HepG2 (cell line): Measurements from ENCODE around the gene DTX4. TPM values are rescaled to one million over a fixed set of nuclear protein-coding genes. Genes with fewer than 3 reads are reported as not detected.

Experiments used
- ATAC-seq: fragments of 200-7000 bp; cut with Tn5 transposase; 3 replicates; pipeline ENCODE4 v1.9.1; 2020; ENCODE audit warnings: mild to moderate bottlenecking, moderate library complexity
- BruUV-seq: library from RNA; stranded (reverse); fragments of 400-500 nt; replicated peaks from 2 replicates; lab custom pipeline; 2021; lab: Mats Ljungman, UMichigan
- CTCF ChIA-PET: fragments of 300-600 bp; formaldehyde crosslinking; extraction: SDS; loops from one replicate; lab custom pipeline; 2021; ENCODE audit warnings: low total read pairs, inconsistent platforms, low intra/inter-chr PET ratio; lab: Yijun Ruan, JAX
- POLR2A ChIA-PET: fragments of 350-600 bp; sonication (Branson Sonifier 250); formaldehyde crosslinking; loops from one replicate; lab custom pipeline; 2020; ENCODE audit warnings: antibody characterized with exemption, inconsistent platforms; lab: Yijun Ruan, JAX
- DNase-seq: peaks from one replicate; pipeline ENCODE4 v3.0.0-alpha.2; 2015; ENCODE audit warnings: low spot score
- FAIRE-seq: peaks from 3 replicates; lab custom pipeline; 2011; peaks lifted over from hg19 to GRCh38; lab: Jason Lieb, UNC
- H2AFZ ChIP-seq: one replicate; pipeline ENCODE4 v1.6.1; 2011; ENCODE audit warnings: low read length, inconsistent platforms
- H3K27ac ChIP-seq: fragments of 300-600 bp; 3 replicates; pipeline ENCODE4 v1.8.0; 2011; ENCODE audit warnings: mixed run types, mild to moderate bottlenecking, mixed read lengths, low read length, inconsistent platforms; ENCODE audit not compliant: insufficient read depth; ENCODE audit errors: extremely low read length
- H3K27me3 ChIP-seq, 2 experiments: fragments of 200-600 bp in 1 of 2; 2 replicates in 1 of 2; 3 replicates in 1 of 2; pipeline versions ENCODE4 v1.6.0 to v1.8.0; 2011; ENCODE audit warnings: low read length in 2 of 2, mild to moderate bottlenecking in 2 of 2, moderate library complexity in 2 of 2, inconsistent platforms in 1 of 2; ENCODE audit not compliant: insufficient read depth in 2 of 2, control insufficient read depth in 1 of 2
- H3K36me3 ChIP-seq, 2 experiments: fragments of 200-600 bp in 1 of 2; replicated peaks in 1 of 2; 2 replicates in 1 of 2; 3 replicates in 1 of 2; pipeline versions ENCODE4 v1.5.1 to v1.8.0; 2011; ENCODE audit warnings: low read length in 2 of 2, inconsistent platforms in 1 of 2; ENCODE audit not compliant: insufficient read depth in 2 of 2, control insufficient read depth in 1 of 2
- H3K4me1 ChIP-seq: 2 replicates; pipeline ENCODE4 v1.5.1; 2012; ENCODE audit warnings: low read length, inconsistent platforms; ENCODE audit not compliant: insufficient read depth
- H3K4me2 ChIP-seq: 2 replicates; pipeline ENCODE4 v1.6.0; 2011; ENCODE audit warnings: low read depth, low read length, inconsistent platforms
- H3K4me3 ChIP-seq, 3 experiments: fragments of 200-600 bp in 1 of 3; sonication (generic), shearing (Covaris generic) in 1 of 3; replicated peaks in 1 of 3; 2 replicates each; pipeline ENCODE4 v1.5.1; 2011 to 2016; ENCODE audit warnings: low read length in 3 of 3, inconsistent platforms in 2 of 3, low read depth in 2 of 3, mild to moderate bottlenecking in 2 of 3, control low read depth in 1 of 3, mixed read lengths in 1 of 3; ENCODE audit not compliant: insufficient read depth in 1 of 3
- H3K79me2 ChIP-seq: one replicate; pipeline ENCODE4 v1.6.1; 2011; ENCODE audit warnings: low read length, inconsistent platforms; ENCODE audit not compliant: insufficient read depth
- H3K9ac ChIP-seq: 2 replicates; pipeline ENCODE4 v1.6.0; 2011; ENCODE audit warnings: mild to moderate bottlenecking, low read depth, low read length, inconsistent platforms; ENCODE audit not compliant: insufficient read depth
- H3K9me3 ChIP-seq: 2 replicates; pipeline ENCODE4 v1.5.1; 2012; ENCODE audit warnings: mild to moderate bottlenecking, low read length
- H4K20me1 ChIP-seq: 2 replicates; pipeline ENCODE4 v1.6.0; 2011; ENCODE audit warnings: inconsistent platforms, mild to moderate bottlenecking, low read length, moderate library complexity; ENCODE audit not compliant: insufficient read depth
- CEBPB ChIP-seq: IDR thresholded peaks from 2 replicates; pipeline ENCODE4 v1.6.1; 2011; ENCODE audit warnings: low read depth, low read length, improper control_type of control experiment, borderline replicate concordance
- CEBPG ChIP-seq: IDR thresholded peaks from 2 replicates; pipeline ENCODE4 v1.6.1; 2016
- EHMT2 ChIP-seq: fragments of 200-600 bp; sonication (generic); IDR thresholded peaks from 2 replicates; pipeline ENCODE4 v1.7.0; 2017; ENCODE audit warnings: antibody characterized with exemption, low read depth, low read length, borderline replicate concordance
- FOXK2 ChIP-seq: fragments of 450-650 bp; IDR thresholded peaks from 2 replicates; pipeline ENCODE4 v1.6.1; 2016
- HNRNPL ChIP-seq: fragments of 200-400 bp; formaldehyde crosslinking; IDR thresholded peaks from 2 replicates; pipeline ENCODE4 v1.6.1; 2017; ENCODE audit warnings: mild to moderate bottlenecking, low read depth, low read length
- NPAS2 ChIP-seq: sonication (generic); formaldehyde crosslinking; IDR thresholded peaks from 2 replicates; pipeline ENCODE4 v1.8.0; 2022; ENCODE audit warnings: mild to moderate bottlenecking, missing genetic modification reagents, borderline replicate concordance
- SRSF4 ChIP-seq: fragments of 200-400 bp; formaldehyde crosslinking; IDR thresholded peaks from one replicate; pipeline ENCODE4 v1.6.1; 2018; ENCODE audit warnings: mild to moderate bottlenecking, low read depth, low read length, moderate library complexity; ENCODE audit not compliant: poor library complexity, severe bottlenecking
- SUZ12 ChIP-seq: fragments of 150-350 bp; IDR thresholded peaks from 2 replicates; pipeline ENCODE4 v1.6.1; 2014; ENCODE audit warnings: low read depth, low read length
- TMF1 ChIP-seq: sonication (generic); formaldehyde crosslinking; IDR thresholded peaks from 2 replicates; pipeline ENCODE4 v1.8.1; 2022; ENCODE audit warnings: low read depth, missing genetic modification reagents
- ZNF747 ChIP-seq: sonication (generic); formaldehyde crosslinking; IDR thresholded peaks from 2 replicates; pipeline ENCODE4 v1.8.1; 2023; ENCODE audit warnings: missing genetic modification reagents, mild to moderate bottlenecking, borderline replicate concordance
- WGBS: methylation state at CpG from one replicate; pipeline ENCODE4 v1.1.6; 2017; ENCODE audit warnings: low lambda C conversion rate; 5-methylcytosine and 5-hydroxymethylcytosine counted together
- in situ Hi-C: cut with HindIII; loops from 2 replicates; pipeline ENCODE4 v1.10.0; 2017; ENCODE audit warnings: low pct_unique_long_range_greater_than_20kb; ENCODE audit not compliant: extremely low pct_ligation_motif_present
- intact Hi-C: fragments of 100-400 bp; cut with micrococcal nuclease; formaldehyde crosslinking; loops from one replicate; pipeline ENCODE4 v1.10.0; 2022; ENCODE audit not compliant: unreplicated experiment
- polyA plus RNA-seq, 8 experiments: library from polyadenylated mRNA; depleted of rRNA in 3 of 8; stranded (reverse) in 7 of 8; unstranded in 1 of 8; fragments of >200 nt; fragmentation: Illumina TruSeq in 4 of 8; extraction: Trizol in 4 of 8; gene quantifications; 2 replicates each; pipeline versions ENCODE4 v1.2.1 to v1.2.3, GENCODE V29; 2011 to 2016; ENCODE audit warnings: low read depth in 4 of 8, missing spikeins in 1 of 8, mixed read lengths in 1 of 8; ENCODE audit not compliant: insufficient read depth in 1 of 8
- total RNA-seq, 5 experiments: library from RNA; depleted of rRNA; stranded (reverse); fragments of >200 nt; fragmentation: Illumina TruSeq; extraction: Trizol; gene quantifications; 2 replicates each; pipeline ENCODE4 v1.2.3, GENCODE V29; 2016; ENCODE audit warnings: low read depth in 1 of 5
- TF ChIP-seq, protein P1 (sequence below): IDR thresholded peaks from 2 replicates; pipeline ENCODE4 v1.6.1; 2018; ENCODE audit warnings: missing genetic modification reagents
- TF ChIP-seq, protein P2 (sequence below): sonication (generic); formaldehyde crosslinking; IDR thresholded peaks from 2 replicates; pipeline ENCODE4 v1.5.0; 2020; ENCODE audit warnings: mild to moderate bottlenecking, missing genetic modification reagents
- TF ChIP-seq, protein P3 (sequence below): sonication (generic); formaldehyde crosslinking; IDR thresholded peaks from 2 replicates; pipeline ENCODE4 v1.8.0; 2022; ENCODE audit warnings: missing genetic modification reagents, mild to moderate bottlenecking, borderline replicate concordance
- TF ChIP-seq, protein P4 (sequence below): sonication (generic); formaldehyde crosslinking; IDR thresholded peaks from 2 replicates; pipeline ENCODE4 v1.5.0; 2020; ENCODE audit warnings: missing genetic modification reagents

The DTX4 gene
- total and polyA plus RNA-seq, 2 of the 13 experiments (the other 11 are each of a cell fraction or from before 2014, with no cell fraction given), result 0.67 to 5.6 TPM

DNA sequence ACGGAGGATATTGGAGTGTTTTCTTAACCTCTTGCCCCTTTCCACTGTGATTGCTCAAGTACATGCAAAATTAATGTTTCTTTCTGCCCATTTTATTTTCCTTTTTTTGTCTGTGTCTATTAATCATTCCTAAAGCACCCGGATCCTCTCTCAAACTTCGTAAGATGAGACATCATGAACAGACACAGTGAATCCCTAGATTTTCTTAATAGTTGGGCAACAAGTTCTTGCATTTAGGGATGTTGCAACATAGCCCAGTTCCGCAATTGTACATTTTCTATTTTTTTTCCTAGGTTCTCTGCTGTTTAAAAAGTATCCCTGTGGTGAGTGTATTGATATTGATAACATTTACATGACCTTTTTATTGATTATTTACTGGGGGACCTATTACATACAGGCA is 26.4 kb upstream of the DTX4 start:
- H3K4me3 ChIP-seq, result no peak overlapping the region
- no peak for ATAC-seq
- no peaks in the 10 kb centered on the region for H3K79me2 ChIP-seq
- H3K4me1 ChIP-seq, result peaks cover 50% of the 10 kb centered on the region
- in situ Hi-C loops, result no loop called here
- H3K27ac ChIP-seq, result no peak overlapping the region
- no peaks in the 10 kb centered on the region for H3K27me3 ChIP-seq
- no peak for FAIRE-seq
- ChIA-PET POLR2A (no interaction called here), CTCF (no interaction called here)
- no peak for DNase-seq
- H3K9me3 ChIP-seq, result no peaks in the 10 kb centered on the region
- BruUV-seq, result no TSS peak
- no peak overlapping the region for H3K4me2 ChIP-seq
- H4K20me1 ChIP-seq, result no peaks in the 10 kb centered on the region
- no peak overlapping the region for H3K9ac ChIP-seq
- TF ChIP-seq CEBPB (peak; percentile 83), FOXK2 (no peak), CEBPG (CRISPR knock-in tag) (peak; percentile 56; the same call in 1 of the 2 replicates), EHMT2 (no peak), TMF1 (CRISPR knock-in tag) (no peak)
- TF ChIP-seq, protein P1, sequence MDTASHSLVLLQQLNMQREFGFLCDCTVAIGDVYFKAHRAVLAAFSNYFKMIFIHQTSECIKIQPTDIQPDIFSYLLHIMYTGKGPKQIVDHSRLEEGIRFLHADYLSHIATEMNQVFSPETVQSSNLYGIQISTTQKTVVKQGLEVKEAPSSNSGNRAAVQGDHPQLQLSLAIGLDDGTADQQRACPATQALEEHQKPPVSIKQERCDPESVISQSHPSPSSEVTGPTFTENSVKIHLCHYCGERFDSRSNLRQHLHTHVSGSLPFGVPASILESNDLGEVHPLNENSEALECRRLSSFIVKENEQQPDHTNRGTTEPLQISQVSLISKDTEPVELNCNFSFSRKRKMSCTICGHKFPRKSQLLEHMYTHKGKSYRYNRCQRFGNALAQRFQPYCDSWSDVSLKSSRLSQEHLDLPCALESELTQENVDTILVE, result no peak
- intact Hi-C loops, result loop anchor here (10.0 kb wide), 1 partner anchor 59 kb away; no protein-coding TSS in a partner anchor
- H2AFZ ChIP-seq, result no peak overlapping the region
- no peaks in the 10 kb centered on the region for H3K36me3 ChIP-seq
- 71% methylated on average over 4 of the region's 4 CpGs for WGBS

GRCh38 chr11:59151761-59152160 is 20.2 kb upstream of the DTX4 start:
- Histone ChIP-seq H2AFZ (no peak overlapping the region), H3K79me2 (no peaks in the 10 kb centered on the region), H3K4me2 (no peak overlapping the region), H3K36me3 (no peaks in the 10 kb centered on the region), H3K27ac (no peak overlapping the region), H3K4me1 (peaks cover 8% of the 10 kb centered on the region; the same call in 1 of the 2 replicates), H4K20me1 (no peaks in the 10 kb centered on the region), H3K9me3 (no peaks in the 10 kb centered on the region), H3K4me3 (no peak overlapping the region), H3K9ac (no peak overlapping the region), H3K27me3 (no peaks in the 10 kb centered on the region)
- ChIA-PET POLR2A (no interaction called here), CTCF (no interaction called here)
- in situ Hi-C loops (no loop called here), intact Hi-C loops (no loop called here)
- ATAC-seq (no peak), DNase-seq (no peak), FAIRE-seq (no peak)
- WGBS, result 100% methylated on average over 1 of the region's 1 CpG
- BruUV-seq, result no TSS peak
- TF ChIP-seq, protein P2, sequence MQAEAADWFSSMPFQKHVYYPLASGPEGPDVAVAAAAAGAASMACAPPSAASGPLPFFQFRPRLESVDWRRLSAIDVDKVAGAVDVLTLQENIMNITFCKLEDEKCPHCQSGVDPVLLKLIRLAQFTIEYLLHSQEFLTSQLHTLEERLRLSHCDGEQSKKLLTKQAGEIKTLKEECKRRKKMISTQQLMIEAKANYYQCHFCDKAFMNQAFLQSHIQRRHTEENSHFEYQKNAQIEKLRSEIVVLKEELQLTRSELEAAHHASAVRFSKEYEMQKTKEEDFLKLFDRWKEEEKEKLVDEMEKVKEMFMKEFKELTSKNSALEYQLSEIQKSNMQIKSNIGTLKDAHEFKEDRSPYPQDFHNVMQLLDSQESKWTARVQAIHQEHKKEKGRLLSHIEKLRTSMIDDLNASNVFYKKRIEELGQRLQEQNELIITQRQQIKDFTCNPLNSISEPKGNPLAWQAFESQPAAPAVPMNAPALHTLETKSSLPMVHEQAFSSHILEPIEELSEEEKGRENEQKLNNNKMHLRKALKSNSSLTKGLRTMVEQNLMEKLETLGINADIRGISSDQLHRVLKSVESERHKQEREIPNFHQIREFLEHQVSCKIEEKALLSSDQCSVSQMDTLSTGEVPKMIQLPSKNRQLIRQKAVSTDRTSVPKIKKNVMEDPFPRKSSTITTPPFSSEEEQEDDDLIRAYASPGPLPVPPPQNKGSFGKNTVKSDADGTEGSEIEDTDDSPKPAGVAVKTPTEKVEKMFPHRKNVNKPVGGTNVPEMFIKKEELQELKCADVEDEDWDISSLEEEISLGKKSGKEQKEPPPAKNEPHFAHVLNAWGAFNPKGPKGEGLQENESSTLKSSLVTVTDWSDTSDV (CRISPR knock-in tag), result no peak
- TF ChIP-seq SRSF4 (no peak), SUZ12 (no peak), ZNF747 (CRISPR knock-in tag) (no peak), HNRNPL (no peak), NPAS2 (no peak)
- TF ChIP-seq, protein P3, sequence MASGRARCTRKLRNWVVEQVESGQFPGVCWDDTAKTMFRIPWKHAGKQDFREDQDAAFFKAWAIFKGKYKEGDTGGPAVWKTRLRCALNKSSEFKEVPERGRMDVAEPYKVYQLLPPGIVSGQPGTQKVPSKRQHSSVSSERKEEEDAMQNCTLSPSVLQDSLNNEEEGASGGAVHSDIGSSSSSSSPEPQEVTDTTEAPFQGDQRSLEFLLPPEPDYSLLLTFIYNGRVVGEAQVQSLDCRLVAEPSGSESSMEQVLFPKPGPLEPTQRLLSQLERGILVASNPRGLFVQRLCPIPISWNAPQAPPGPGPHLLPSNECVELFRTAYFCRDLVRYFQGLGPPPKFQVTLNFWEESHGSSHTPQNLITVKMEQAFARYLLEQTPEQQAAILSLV (CRISPR knock-in tag), result no peak
- TF ChIP-seq, protein P4, sequence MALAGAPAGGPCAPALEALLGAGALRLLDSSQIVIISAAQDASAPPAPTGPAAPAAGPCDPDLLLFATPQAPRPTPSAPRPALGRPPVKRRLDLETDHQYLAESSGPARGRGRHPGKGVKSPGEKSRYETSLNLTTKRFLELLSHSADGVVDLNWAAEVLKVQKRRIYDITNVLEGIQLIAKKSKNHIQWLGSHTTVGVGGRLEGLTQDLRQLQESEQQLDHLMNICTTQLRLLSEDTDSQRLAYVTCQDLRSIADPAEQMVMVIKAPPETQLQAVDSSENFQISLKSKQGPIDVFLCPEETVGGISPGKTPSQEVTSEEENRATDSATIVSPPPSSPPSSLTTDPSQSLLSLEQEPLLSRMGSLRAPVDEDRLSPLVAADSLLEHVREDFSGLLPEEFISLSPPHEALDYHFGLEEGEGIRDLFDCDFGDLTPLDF (CRISPR knock-in tag), result no peak
